K562 (cell line): ENCODE data around the gene ZNF787. TPM values are rescaled to one million over a fixed set of nuclear protein-coding genes. Genes with fewer than 3 reads are reported as not detected.
A peak's percentile ranks its signal among the peaks of the same experiment; 100 is the strongest.

ENCODE experiments used
- ETV1 ChIP-seq: fragments of 450-650 bp; conservative IDR thresholded peaks from 2 replicates; pipeline ENCODE4 v1.6.1; 2016; ENCODE audit warnings: missing genetic modification characterization, control low read depth, low read depth, missing compliant biosample characterization
- EWSR1 ChIP-seq: fragments of 450-650 bp; IDR thresholded peaks from 2 replicates; pipeline ENCODE4 v1.6.1; 2018; ENCODE audit warnings: borderline replicate concordance, mild to moderate bottlenecking, low read depth, moderate library complexity; ENCODE audit not compliant: partially characterized antibody
- EZH2 ChIP-seq: IDR thresholded peaks from 2 replicates; pipeline ENCODE4 v1.6.1; 2012; ENCODE audit warnings: low read depth, mild to moderate bottlenecking, inconsistent platforms, low read length, borderline replicate concordance
- HLTF ChIP-seq: fragments of 450-650 bp; IDR thresholded peaks from 2 replicates; pipeline ENCODE4 v1.6.1; 2016
- NUFIP1 ChIP-seq: fragments of 450-650 bp; IDR thresholded peaks from 2 replicates; pipeline ENCODE4 v1.6.1; 2018; ENCODE audit not compliant: partially characterized antibody
- PHTF2 ChIP-seq: fragments of 250-450 bp; sonication (Bioruptor Pico); IDR thresholded peaks from 2 replicates; pipeline ENCODE4 v1.5.0; 2021; ENCODE audit warnings: mild to moderate bottlenecking
- PTRF ChIP-seq: fragments of 450-650 bp; IDR thresholded peaks from 2 replicates; pipeline ENCODE4 v1.6.1; 2016; ENCODE audit warnings: mild to moderate bottlenecking, missing genetic modification characterization, missing compliant biosample characterization
- SIN3B ChIP-seq: fragments of 450-650 bp; IDR thresholded peaks from 2 replicates; pipeline ENCODE4 v1.6.1; 2017; ENCODE audit warnings: low read depth, mild to moderate bottlenecking, moderate library complexity
- SP2 ChIP-seq: IDR thresholded peaks from 2 replicates; pipeline ENCODE4 v1.6.1; 2011; ENCODE audit warnings: mild to moderate bottlenecking, low read depth, low read length, moderate library complexity; ENCODE audit not compliant: poor library complexity, severe bottlenecking; ENCODE audit errors: extremely low read depth
- YY1 ChIP-seq, 3 experiments: IDR thresholded peaks; 2 replicates each; pipeline ENCODE4 v1.6.1; 2011; ENCODE audit warnings: low read length in 2 of 3, mild to moderate bottlenecking in 2 of 3, moderate library complexity in 2 of 3, borderline replicate concordance in 1 of 3, control low read depth in 1 of 3, low read depth in 1 of 3; ENCODE audit not compliant: insufficient read depth in 3 of 3, insufficient replicate concordance in 2 of 3, control insufficient read depth in 1 of 3, insufficient read length in 1 of 3; ENCODE audit errors: extremely low read depth in 1 of 3
- ZFP1 ChIP-seq: fragments of 450-650 bp; formaldehyde crosslinking; IDR thresholded peaks from 2 replicates; pipeline ENCODE4 v1.4.0; 2020; ENCODE audit warnings: mild to moderate bottlenecking, mixed read lengths
- ZNF143 ChIP-seq: sonication (generic); formaldehyde crosslinking; IDR thresholded peaks from 2 replicates; pipeline ENCODE4 v1.9.0; 2022; ENCODE audit warnings: mild to moderate bottlenecking, missing genetic modification reagents
- ZNF197 ChIP-seq: fragments of 200-800 bp; sonication (Bioruptor generic); IDR thresholded peaks from 2 replicates; pipeline ENCODE4 v1.6.1; 2016; ENCODE audit warnings: low read depth, missing genetic modification characterization, missing compliant biosample characterization
- ZNF316 ChIP-seq: fragments of 450-650 bp; IDR thresholded peaks from 2 replicates; pipeline ENCODE4 v1.6.1; 2016
- polyA plus RNA-seq, 8 experiments: library from polyadenylated mRNA; depleted of rRNA in 4 of 8; stranded (reverse) in 5 of 8; unstranded in 3 of 8; fragments of >200 nt; fragmentation: Nextera tagmentation in 2 of 8; fragmentation: Illumina TruSeq in 1 of 8; extraction: Ambion mirVana in 2 of 8; extraction: Trizol in 1 of 8; gene quantifications; 2 replicates each; pipeline versions ENCODE4 v1.2.1 to v1.2.3, GENCODE V29; 2011 to 2014; ENCODE audit warnings: inconsistent platforms in 1 of 8, missing spikeins in 1 of 8
- total RNA-seq, 7 experiments: library from RNA; depleted of rRNA in 6 of 7; stranded (reverse); fragments of >200 nt in 6 of 7; fragmentation: Illumina TruSeq in 2 of 7; extraction: Trizol in 2 of 7; gene quantifications; 2 replicates each; pipeline versions ENCODE4 v1.2.1 to v1.2.3, GENCODE V29; 2011 to 2021; ENCODE audit warnings: low replicate concordance in 1 of 7
- TF ChIP-seq, protein P1 (sequence below), 2 experiments: IDR thresholded peaks; 2 replicates each; pipeline ENCODE4 v1.6.1; 2012; ENCODE audit warnings: improper control_type of control experiment in 2 of 2, low read depth in 2 of 2, low read length in 2 of 2, borderline replicate concordance in 1 of 2
- TF ChIP-seq, protein P2 (sequence below): fragments of 250-450 bp; sonication (Bioruptor Pico); IDR thresholded peaks from 2 replicates; pipeline ENCODE4 v1.9.0; 2021; ENCODE audit warnings: mild to moderate bottlenecking
- TF ChIP-seq, protein P3 (sequence below): fragments of 250-450 bp; sonication (Bioruptor Pico); IDR thresholded peaks from 2 replicates; pipeline ENCODE4 v1.8.0; 2022; ENCODE audit warnings: moderate library complexity, mild to moderate bottlenecking, inconsistent platforms
- TF ChIP-seq, protein P4 (sequence below): fragments of 450-650 bp; IDR thresholded peaks from 2 replicates; pipeline ENCODE4 v1.6.1; 2018; ENCODE audit warnings: mild to moderate bottlenecking, low read depth; ENCODE audit not compliant: partially characterized antibody
- TF ChIP-seq, protein P5 (sequence below): sonication (generic); IDR thresholded peaks from 2 replicates; pipeline ENCODE4 v1.6.1; 2016

Gene ZNF787
- total and polyA plus RNA-seq, 9 of the 15 experiments (the other 6 are each of a cell fraction or from before 2014, with no cell fraction given): 0.45 to 77.6 (median 7.3) TPM

DNA sequence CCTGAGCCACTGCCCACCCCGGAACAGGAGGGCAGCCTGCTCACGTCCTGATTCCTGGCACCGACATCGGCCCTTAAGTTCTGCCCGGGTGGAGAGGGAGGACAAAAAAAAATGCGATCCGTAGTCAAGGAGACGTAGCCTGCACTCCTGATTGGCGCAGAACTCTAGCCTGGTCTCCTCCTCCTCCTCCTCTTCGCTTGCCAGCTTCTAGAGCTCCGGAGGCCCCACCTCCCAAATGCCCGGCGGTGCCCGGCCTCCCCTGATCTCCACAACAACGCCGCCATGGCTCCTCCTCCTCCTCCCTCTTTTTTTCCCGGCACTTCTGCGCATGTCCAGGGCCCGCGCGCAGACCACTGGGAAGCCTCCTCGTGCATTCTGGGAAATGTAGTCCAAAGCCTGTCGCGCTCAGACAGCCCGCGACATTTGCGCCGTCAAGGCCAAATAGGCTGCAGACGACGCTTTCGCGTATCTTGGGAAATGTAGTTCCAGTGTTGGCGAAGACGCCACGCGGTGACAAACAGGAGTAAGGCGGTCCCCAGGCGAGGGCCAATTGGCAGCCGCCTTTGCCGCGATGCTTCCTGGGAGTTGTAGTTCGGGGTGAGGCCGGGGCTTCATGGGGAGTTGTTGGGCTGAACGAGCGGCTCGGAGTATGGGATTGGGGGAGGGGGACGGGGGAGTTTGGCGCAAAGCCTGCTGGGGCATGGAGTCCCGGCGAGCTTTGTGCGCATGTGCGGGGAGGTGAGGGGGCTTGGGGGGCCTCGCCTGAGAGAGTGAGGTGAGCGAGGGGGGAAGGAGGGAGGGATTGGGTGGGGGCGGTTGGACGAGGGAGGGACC is 19.7 kb upstream of the ZNF787 start, which contains the start of gene ZNF444 (continued):
- TF ChIP-seq, protein P1, sequence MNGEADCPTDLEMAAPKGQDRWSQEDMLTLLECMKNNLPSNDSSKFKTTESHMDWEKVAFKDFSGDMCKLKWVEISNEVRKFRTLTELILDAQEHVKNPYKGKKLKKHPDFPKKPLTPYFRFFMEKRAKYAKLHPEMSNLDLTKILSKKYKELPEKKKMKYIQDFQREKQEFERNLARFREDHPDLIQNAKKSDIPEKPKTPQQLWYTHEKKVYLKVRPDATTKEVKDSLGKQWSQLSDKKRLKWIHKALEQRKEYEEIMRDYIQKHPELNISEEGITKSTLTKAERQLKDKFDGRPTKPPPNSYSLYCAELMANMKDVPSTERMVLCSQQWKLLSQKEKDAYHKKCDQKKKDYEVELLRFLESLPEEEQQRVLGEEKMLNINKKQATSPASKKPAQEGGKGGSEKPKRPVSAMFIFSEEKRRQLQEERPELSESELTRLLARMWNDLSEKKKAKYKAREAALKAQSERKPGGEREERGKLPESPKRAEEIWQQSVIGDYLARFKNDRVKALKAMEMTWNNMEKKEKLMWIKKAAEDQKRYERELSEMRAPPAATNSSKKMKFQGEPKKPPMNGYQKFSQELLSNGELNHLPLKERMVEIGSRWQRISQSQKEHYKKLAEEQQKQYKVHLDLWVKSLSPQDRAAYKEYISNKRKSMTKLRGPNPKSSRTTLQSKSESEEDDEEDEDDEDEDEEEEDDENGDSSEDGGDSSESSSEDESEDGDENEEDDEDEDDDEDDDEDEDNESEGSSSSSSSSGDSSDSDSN (IDR thresholded peaks at IDR 0.05; ENCODE audit: borderline replicate concordance in 1 of 2, low read depth in 2 of 2, low read length in 2 of 2): no peak
- TF ChIP-seq NUFIP1 (no peak), PHTF2 (CRISPR knock-in tag) (no peak), YY1 (IDR thresholded peaks at IDR 0.05; ENCODE audit: borderline replicate concordance in 1 of 3, control insufficient read depth in 1 of 3, extremely low read depth in 1 of 3, insufficient read depth in 3 of 3, insufficient read length in 1 of 3, insufficient replicate concordance in 2 of 3, low read depth in 1 of 3, low read length in 2 of 3) (peak; percentile 60 to 92 (median 82)), PTRF (tag) (no peak), SP2 (no peak), ETV1 (tag) (no peak), ZNF143 (CRISPR knock-in tag) (peak; percentile 96), SIN3B (0 out of 2 replicates have a peak, but pooled peaks have one; percentile 59), EZH2 (no peak), ZFP1 (no peak), ZNF316 (no peak), EWSR1 (no peak), ZNF197 (CRISPR knock-in tag) (peak; percentile 98), HLTF (no peak)
- TF ChIP-seq, protein P2, sequence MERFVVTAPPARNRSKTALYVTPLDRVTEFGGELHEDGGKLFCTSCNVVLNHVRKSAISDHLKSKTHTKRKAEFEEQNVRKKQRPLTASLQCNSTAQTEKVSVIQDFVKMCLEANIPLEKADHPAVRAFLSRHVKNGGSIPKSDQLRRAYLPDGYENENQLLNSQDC (CRISPR knock-in tag): no peak
- TF ChIP-seq, protein P3, sequence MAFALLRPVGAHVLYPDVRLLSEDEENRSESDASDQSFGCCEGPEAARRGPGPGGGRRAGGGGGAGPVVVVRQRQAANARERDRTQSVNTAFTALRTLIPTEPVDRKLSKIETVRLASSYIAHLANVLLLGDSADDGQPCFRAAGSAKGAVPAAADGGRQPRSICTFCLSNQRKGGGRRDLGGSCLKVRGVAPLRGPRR (CRISPR knock-in tag): no peak
- TF ChIP-seq, protein P4, sequence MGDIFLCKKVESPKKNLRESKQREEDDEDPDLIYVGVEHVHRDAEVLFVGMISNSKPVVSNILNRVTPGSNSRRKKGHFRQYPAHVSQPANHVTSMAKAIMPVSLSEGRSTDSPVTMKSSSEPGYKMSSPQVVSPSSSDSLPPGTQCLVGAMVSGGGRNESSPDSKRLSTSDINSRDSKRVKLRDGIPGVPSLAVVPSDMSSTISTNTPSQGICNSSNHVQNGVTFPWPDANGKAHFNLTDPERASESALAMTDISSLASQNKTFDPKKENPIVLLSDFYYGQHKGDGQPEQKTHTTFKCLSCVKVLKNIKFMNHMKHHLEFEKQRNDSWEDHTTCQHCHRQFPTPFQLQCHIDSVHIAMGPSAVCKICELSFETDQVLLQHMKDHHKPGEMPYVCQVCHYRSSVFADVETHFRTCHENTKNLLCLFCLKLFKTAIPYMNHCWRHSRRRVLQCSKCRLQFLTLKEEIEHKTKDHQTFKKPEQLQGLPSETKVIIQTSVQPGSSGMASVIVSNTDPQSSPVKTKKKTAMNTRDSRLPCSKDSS: no peak
- TF ChIP-seq, protein P5, sequence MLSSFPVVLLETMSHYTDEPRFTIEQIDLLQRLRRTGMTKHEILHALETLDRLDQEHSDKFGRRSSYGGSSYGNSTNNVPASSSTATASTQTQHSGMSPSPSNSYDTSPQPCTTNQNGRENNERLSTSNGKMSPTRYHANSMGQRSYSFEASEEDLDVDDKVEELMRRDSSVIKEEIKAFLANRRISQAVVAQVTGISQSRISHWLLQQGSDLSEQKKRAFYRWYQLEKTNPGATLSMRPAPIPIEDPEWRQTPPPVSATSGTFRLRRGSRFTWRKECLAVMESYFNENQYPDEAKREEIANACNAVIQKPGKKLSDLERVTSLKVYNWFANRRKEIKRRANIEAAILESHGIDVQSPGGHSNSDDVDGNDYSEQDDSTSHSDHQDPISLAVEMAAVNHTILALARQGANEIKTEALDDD: no peak
